ENCODE results near the gene MRPL17. TPM values are rescaled to one million over a fixed set of nuclear protein-coding genes. Genes with fewer than 3 reads are reported as not detected.

MRPL17 gene
- total RNA-seq, 4 donors from 2014 or later = 9.3 to 62.9 (median 14.2) TPM

GRCh38 chr11:6681949-6682348, 1.2 kb downstream of the MRPL17 start:
- Histone ChIP-seq H3K36me3 (no peaks in the 10 kb centered on the region), H3K9me3 (no peaks in the 10 kb centered on the region), H3K27me3 (no peaks in the 10 kb centered on the region), H3K27ac (peak overlapping the region in 3 of 4 donors; percentile 83 to 90 (median 90)), H3K4me3 (peak overlapping the region; percentile 73 to 86 (median 79)), H3K4me1 (peaks cover 8 to 23% (median 14%) of the 10 kb centered on the region in 4 donors)
- intact Hi-C loops (cut with DNase I; ENCODE audit: low total_unique reads) (loop anchor here (5.0 to 10.0 kb wide), 2 partner anchors 70 to 147 kb away; partner anchors contain the start of gene TAF10), in situ Hi-C loops (cut with MboI; ENCODE audit: low pct_ligation_motif_present in 1 of 4, low pct_unique_long_range_greater_than_20kb in 1 of 4, low sequenced_read_pairs in 3 of 4) (loop anchor here in 1 of 4 donors (5.0 to 10.0 kb wide), 2 partner anchors 65 to 297 kb away; partner anchors contain the start of gene TPP1)
- WGBS, 2 donors (ENCODE audit: low coverage in 1 of 2) = 8% methylated on average over 5 of the region's 5 CpGs; no CpG with 5 or more reads in 1 of the 2 donors
- no peak for DNase-seq
- TF ChIP-seq CTCF (IDR thresholded peaks at IDR 0.05) (no peak), POLR2AphosphoS5 (IDR thresholded peaks at IDR 0.05) (no peak), EP300 (IDR thresholded peaks at IDR 0.05; ENCODE audit: low read depth) (no peak), POLR2A (IDR thresholded peaks at IDR 0.05) (no peak)

GRCh38 chr11:6681505-6681904, 1.6 kb downstream of the MRPL17 start:
- in situ Hi-C loops (cut with MboI; ENCODE audit: low pct_ligation_motif_present in 1 of 4, low pct_unique_long_range_greater_than_20kb in 1 of 4, low sequenced_read_pairs in 3 of 4) (loop anchor here in 1 of 4 donors (5.0 to 10.0 kb wide), 2 partner anchors 64 to 297 kb away; partner anchors contain the start of gene TPP1), intact Hi-C loops (cut with DNase I; ENCODE audit: low total_unique reads) (loop anchor here (5.0 to 10.0 kb wide), 2 partner anchors 69 to 147 kb away; partner anchors contain the start of gene TAF10)
- no peaks in the 10 kb centered on the region for H3K9me3 ChIP-seq
- TF ChIP-seq CTCF (IDR thresholded peaks at IDR 0.05) (no peak), POLR2AphosphoS5 (IDR thresholded peaks at IDR 0.05) (no peak), EP300 (IDR thresholded peaks at IDR 0.05; ENCODE audit: low read depth) (no peak), POLR2A (IDR thresholded peaks at IDR 0.05) (no peak)
- peak overlapping the region in 1 of 4 donors; percentile 90 for H3K27ac ChIP-seq
- no peaks in the 10 kb centered on the region for H3K36me3 ChIP-seq
- H3K4me3 ChIP-seq = peak overlapping the region in 1 of 4 donors; percentile 77
- no peaks in the 10 kb centered on the region for H3K27me3 ChIP-seq
- no peak for DNase-seq
- peaks cover 8 to 23% (median 14%) of the 10 kb centered on the region in 4 donors for H3K4me1 ChIP-seq
- WGBS, 2 donors (ENCODE audit: low coverage in 1 of 2) = 40 to 50% methylated on average over 1 of the region's 1 CpG

GRCh38 chr11:6677018-6677417, 6.1 kb downstream of the MRPL17 start:
- 78 to 83% methylated on average over 3 of the region's 3 CpGs for WGBS, 2 donors (ENCODE audit: low coverage in 1 of 2)
- peaks cover 4 to 14% (median 8%) of the 10 kb centered on the region in 4 donors for H3K4me1 ChIP-seq
- H3K36me3 ChIP-seq = no peaks in the 10 kb centered on the region
- in situ Hi-C loops (cut with MboI; ENCODE audit: low pct_ligation_motif_present in 1 of 4, low pct_unique_long_range_greater_than_20kb in 1 of 4, low sequenced_read_pairs in 3 of 4) = loop anchor here in 1 of 4 donors (10.0 kb wide), 1 partner anchor 142 kb away; no protein-coding TSS in a partner anchor
- H3K27ac ChIP-seq = no peak overlapping the region
- DNase-seq = no peak
- no peak overlapping the region for H3K4me3 ChIP-seq
- TF ChIP-seq EP300 (IDR thresholded peaks at IDR 0.05; ENCODE audit: low read depth) = no peak
- no peak for TF ChIP-seq CTCF (IDR thresholded peaks at IDR 0.05)
- no peak for TF ChIP-seq POLR2AphosphoS5 (IDR thresholded peaks at IDR 0.05)
- TF ChIP-seq POLR2A (IDR thresholded peaks at IDR 0.05) = no peak
- H3K27me3 ChIP-seq = no peaks in the 10 kb centered on the region
- no peaks in the 10 kb centered on the region for H3K9me3 ChIP-seq
- intact Hi-C loops (cut with DNase I; ENCODE audit: low total_unique reads) = no loop called here

GRCh38 chr11:6674862-6675261, 8.3 kb downstream of the MRPL17 start:
- H3K9me3 ChIP-seq = no peaks in the 10 kb centered on the region
- H3K4me3 ChIP-seq = no peak overlapping the region
- WGBS, 2 donors (ENCODE audit: low coverage in 1 of 2) = 82 to 85% methylated on average over 4 of the region's 4 CpGs
- H3K4me1 ChIP-seq = no peaks in the 10 kb centered on the region
- intact Hi-C loops (cut with DNase I; ENCODE audit: low total_unique reads) (no loop called here), in situ Hi-C loops (cut with MboI; ENCODE audit: low pct_ligation_motif_present in 1 of 4, low pct_unique_long_range_greater_than_20kb in 1 of 4, low sequenced_read_pairs in 3 of 4) (loop anchor here in 1 of 4 donors (10.0 kb wide), 1 partner anchor 140 kb away; no protein-coding TSS in a partner anchor)
- H3K27me3 ChIP-seq = no peaks in the 10 kb centered on the region
- DNase-seq = no peak
- H3K27ac ChIP-seq = no peak overlapping the region
- no peaks in the 10 kb centered on the region for H3K36me3 ChIP-seq
- no peak for TF ChIP-seq POLR2AphosphoS5 (IDR thresholded peaks at IDR 0.05)
- TF ChIP-seq EP300 (IDR thresholded peaks at IDR 0.05; ENCODE audit: low read depth) = no peak
- no peak for TF ChIP-seq CTCF (IDR thresholded peaks at IDR 0.05)
- no peak for TF ChIP-seq POLR2A (IDR thresholded peaks at IDR 0.05)

Data from transverse colon (tissue), 4 donors.